Measurements from ENCODE around the gene VWDE. TPM values are rescaled to one million over a fixed set of nuclear protein-coding genes. Genes with fewer than 3 reads are reported as not detected.

VWDE gene
- total RNA-seq, 1 donor, result 1.6 TPM

DNA sequence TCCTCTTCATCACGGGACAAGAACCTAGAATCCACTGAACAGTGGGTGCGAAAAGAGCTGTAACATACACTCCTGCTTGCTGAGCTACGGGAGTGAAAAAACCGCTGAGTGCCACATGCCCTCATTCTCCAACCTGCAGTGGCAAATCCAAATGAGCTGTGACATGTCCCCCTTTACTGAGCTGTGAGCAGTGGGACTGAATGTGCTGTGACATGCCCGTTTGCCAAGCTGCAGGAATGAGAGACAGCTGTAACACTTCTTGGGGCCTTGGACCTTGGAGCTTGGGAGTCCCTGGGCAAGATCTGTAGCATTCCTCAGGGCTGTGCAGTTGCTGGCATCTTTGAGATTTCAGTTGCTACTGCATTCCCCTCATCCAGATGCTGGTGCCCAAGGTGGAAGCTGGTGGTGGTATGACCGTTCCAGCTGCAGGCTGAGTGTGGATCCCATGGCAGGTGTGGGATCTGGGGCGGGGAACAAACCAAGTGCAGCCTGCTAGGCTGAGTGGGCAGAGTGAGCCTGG is 107.6 kb downstream of the VWDE start:
- Histone ChIP-seq H3K27me3 (ENCODE audit: insufficient read depth, low read length) (no peaks in the 10 kb centered on the region), H3K9me3 (ENCODE audit: low read depth, low read length) (peaks cover 4% of the 10 kb centered on the region), H3K4me3 (ENCODE audit: low read length) (no peak overlapping the region), H3K4me1 (ENCODE audit: insufficient read depth, low read length) (no peaks in the 10 kb centered on the region)

DNA sequence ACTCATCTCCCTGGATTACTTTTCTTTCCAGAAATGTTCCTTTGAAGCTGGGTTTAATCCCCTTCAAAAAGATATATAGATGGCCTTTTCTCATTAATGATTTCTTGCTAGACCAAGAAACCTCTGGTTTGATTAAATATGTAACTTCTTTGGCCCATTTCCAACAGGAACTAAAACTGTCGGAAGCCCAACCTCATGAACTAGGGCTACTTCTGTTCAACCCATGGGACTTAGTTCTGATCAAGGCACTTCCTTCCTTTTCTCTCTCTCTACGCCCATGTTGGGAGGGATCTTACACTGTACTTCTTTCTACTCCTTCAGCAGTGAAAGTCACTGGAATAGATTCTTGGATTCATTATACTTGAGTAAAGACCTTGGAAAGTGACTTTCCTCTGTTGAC is 109.0 kb downstream of the VWDE start:
- no peaks in the 10 kb centered on the region for H3K27me3 ChIP-seq (ENCODE audit: insufficient read depth, low read length)

DNA sequence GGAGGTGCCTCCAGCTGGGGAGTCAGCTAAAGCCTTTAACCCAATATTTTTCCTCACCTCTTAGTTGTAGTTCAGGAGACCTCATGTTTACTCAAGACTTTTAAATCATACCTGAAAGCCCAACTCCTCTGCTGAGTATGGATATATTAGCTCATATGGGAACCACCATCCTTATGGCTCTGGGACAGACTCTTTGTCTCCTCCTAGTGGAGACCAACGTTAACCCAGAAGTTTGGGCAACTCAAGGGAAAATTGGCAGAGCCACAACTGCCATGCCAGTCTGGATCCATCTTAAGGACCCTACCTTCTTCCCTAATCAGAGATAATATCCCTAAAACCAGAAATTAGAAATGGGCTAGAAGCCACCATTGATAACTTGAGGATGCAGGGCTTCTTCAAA is 111.8 kb downstream of the VWDE start:
- Histone ChIP-seq H3K4me3 (ENCODE audit: low read length) (no peak overlapping the region), H3K4me1 (ENCODE audit: insufficient read depth, low read length) (no peaks in the 10 kb centered on the region), H3K9me3 (ENCODE audit: low read depth, low read length) (peaks cover 5% of the 10 kb centered on the region), H3K27me3 (ENCODE audit: insufficient read depth, low read length) (no peaks in the 10 kb centered on the region)

More for the DNA sequence above, 109.0 kb downstream of the VWDE start:
- no peak overlapping the region for H3K4me3 ChIP-seq (ENCODE audit: low read length)
- no peaks in the 10 kb centered on the region for H3K4me1 ChIP-seq (ENCODE audit: insufficient read depth, low read length)
- peaks cover 5% of the 10 kb centered on the region for H3K9me3 ChIP-seq (ENCODE audit: low read depth, low read length)

DNA sequence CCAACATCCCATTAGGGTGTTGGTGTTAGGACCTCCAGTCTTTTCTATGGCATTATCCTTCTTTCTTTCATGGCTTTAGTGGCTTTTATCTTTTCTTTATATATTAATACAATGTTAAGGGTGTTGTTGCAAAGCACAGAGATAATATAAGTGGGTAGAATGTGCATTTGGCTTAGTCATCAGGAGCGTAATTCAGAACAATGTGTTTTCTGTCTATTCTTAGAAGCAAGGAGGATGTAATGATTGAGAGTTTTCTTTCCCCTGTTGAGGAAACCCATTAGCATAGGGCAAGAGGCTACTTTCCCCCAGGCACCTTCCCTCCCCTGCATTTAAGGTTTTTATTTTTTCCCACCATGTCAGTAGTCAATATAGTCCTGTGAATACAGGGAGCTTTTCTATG is 112.9 kb downstream of the VWDE start:
- peaks cover 5% of the 10 kb centered on the region for H3K9me3 ChIP-seq (ENCODE audit: low read depth, low read length)
- no peaks in the 10 kb centered on the region for H3K4me1 ChIP-seq (ENCODE audit: insufficient read depth, low read length)
- H3K4me3 ChIP-seq (ENCODE audit: low read length), result no peak overlapping the region
- no peaks in the 10 kb centered on the region for H3K27me3 ChIP-seq (ENCODE audit: insufficient read depth, low read length)

DNA sequence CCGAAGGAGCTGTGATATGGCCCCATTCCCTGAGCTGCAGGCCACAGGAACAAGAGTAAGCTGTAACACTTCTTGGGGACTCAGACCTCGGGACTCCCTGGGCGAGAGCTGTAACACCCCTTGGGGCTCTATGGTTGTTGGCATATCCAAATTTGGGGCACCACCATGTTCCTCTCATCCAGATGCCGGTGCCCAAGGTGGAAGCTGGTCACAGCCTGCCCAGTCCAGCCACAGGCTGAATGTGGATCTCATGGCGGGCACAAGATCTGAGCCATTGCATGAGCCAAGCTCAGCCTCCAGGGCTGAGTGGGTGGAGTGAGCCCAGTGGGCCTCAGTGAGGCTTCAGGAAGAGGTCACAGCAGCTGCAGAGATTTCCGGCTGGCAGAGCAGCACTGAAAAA is 113.7 kb downstream of the VWDE start:
- Histone ChIP-seq H3K9me3 (ENCODE audit: low read depth, low read length) (peaks cover 5% of the 10 kb centered on the region), H3K4me1 (ENCODE audit: insufficient read depth, low read length) (no peaks in the 10 kb centered on the region), H3K4me3 (ENCODE audit: low read length) (no peak overlapping the region), H3K27me3 (ENCODE audit: insufficient read depth, low read length) (no peaks in the 10 kb centered on the region)

DNA sequence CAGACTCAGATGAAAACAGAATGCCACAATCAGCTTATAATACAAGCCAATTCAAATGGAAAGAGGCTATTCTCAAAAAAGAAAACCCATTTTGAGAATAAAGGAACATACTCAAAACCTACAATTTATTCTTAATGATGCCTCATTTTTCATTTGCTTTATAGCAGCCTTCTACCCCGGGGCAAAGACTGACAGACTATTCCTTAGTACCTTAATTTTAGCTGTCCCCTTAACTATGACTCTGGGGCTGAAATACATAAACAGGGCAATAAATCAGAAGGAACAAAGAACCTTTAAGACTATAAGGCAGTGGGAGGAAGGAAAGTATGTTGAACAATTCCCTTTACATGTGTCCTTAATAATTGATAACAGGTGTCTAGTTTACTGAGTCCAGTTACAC is 115.8 kb downstream of the VWDE start:
- no peaks in the 10 kb centered on the region for H3K4me1 ChIP-seq (ENCODE audit: insufficient read depth, low read length)
- no peaks in the 10 kb centered on the region for H3K27me3 ChIP-seq (ENCODE audit: insufficient read depth, low read length)
- peaks cover 5% of the 10 kb centered on the region for H3K9me3 ChIP-seq (ENCODE audit: low read depth, low read length)
- no peak overlapping the region for H3K4me3 ChIP-seq (ENCODE audit: low read length)

DNA sequence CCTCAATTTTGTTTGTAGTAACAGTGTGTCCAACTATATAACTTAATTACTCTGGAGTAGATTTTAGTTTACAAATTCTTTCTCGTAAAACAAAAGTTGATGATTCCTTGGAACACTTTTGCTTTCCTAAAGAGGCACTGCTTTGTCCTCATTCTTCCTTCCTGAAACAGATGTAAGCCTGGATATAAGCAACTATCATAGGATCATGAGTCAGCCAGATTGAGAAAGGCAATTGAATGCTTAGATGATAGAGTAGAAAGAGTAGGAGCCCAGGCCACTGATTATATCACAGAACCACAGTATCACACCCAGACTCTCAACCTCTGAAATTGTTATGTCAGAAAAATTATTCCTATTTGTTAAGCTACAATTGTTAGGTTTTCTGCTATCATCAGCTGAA is 122.6 kb downstream of the VWDE start:
- Histone ChIP-seq H3K4me1 (ENCODE audit: insufficient read depth, low read length) (no peaks in the 10 kb centered on the region), H3K27me3 (ENCODE audit: insufficient read depth, low read length) (peaks cover 6% of the 10 kb centered on the region), H3K4me3 (ENCODE audit: low read length) (no peak overlapping the region), H3K9me3 (ENCODE audit: low read depth, low read length) (peaks cover 16% of the 10 kb centered on the region)

Other genes with a start within 250 kb of the VWDE start
- gene TMEM106B, start 192.6 kb downstream of the VWDE start, total RNA-seq, result 31.2 TPM
- 0.21 TPM for gene SCIN, start 166.9 kb upstream of the VWDE start, total RNA-seq

Measured in mononuclear cell (primary cell).